HG03135 (cell line): ENCODE measurements around the gene PPP1R9A.

Source experiments
- ATAC-seq: cut with Tn5 transposase; IDR thresholded peaks from one replicate; pipeline ENCODE4 v1.9.1; 2021; ENCODE audit warnings: mild to moderate bottlenecking, moderate library complexity; ENCODE audit not compliant: unreplicated experiment

The PPP1R9A gene

GRCh38 chr7:95026421-95027072 lies 119.2 kb downstream of the PPP1R9A start:
- ATAC-seq, result no peak

GRCh38 chr7:95027234-95027872 lies 120.0 kb downstream of the PPP1R9A start:
- no peak for ATAC-seq

GRCh38 chr7:95028683-95029082 lies 121.3 kb downstream of the PPP1R9A start:
- ATAC-seq, result no peak

- ATAC-seq, result no peak
Observed at GRCh38 chr7:95035295-95035694, 127.9 kb downstream of the PPP1R9A start.

GRCh38 chr7:95041031-95041430 lies 133.6 kb downstream of the PPP1R9A start:
- ATAC-seq, result no peak

GRCh38 chr7:95045236-95045923 lies 138.0 kb downstream of the PPP1R9A start:
- no peak for ATAC-seq

GRCh38 chr7:95046494-95047240 lies 139.3 kb downstream of the PPP1R9A start:
- ATAC-seq, result no peak

- ATAC-seq, result no peak
Observed at GRCh38 chr7:95047291-95047690, 139.9 kb downstream of the PPP1R9A start.

GRCh38 chr7:95052566-95053094 lies 145.2 kb downstream of the PPP1R9A start:
- ATAC-seq, result no peak

- ATAC-seq, result no peak
Observed at GRCh38 chr7:95054386-95054785, 147.0 kb downstream of the PPP1R9A start.

- no peak for ATAC-seq
Observed at GRCh38 chr7:95055295-95055694, 147.9 kb downstream of the PPP1R9A start.

GRCh38 chr7:95056107-95056739 lies 148.8 kb downstream of the PPP1R9A start:
- ATAC-seq, result no peak

- ATAC-seq, result no peak
Observed at GRCh38 chr7:95056901-95057300, 149.5 kb downstream of the PPP1R9A start.

GRCh38 chr7:95059842-95060313 lies 152.5 kb downstream of the PPP1R9A start:
- no peak for ATAC-seq

- ATAC-seq, result no peak
Observed at GRCh38 chr7:95062901-95063300, 155.5 kb downstream of the PPP1R9A start.

GRCh38 chr7:95066737-95067530 lies 159.5 kb downstream of the PPP1R9A start:
- ATAC-seq, result no peak

GRCh38 chr7:95088536-95089215 lies 181.3 kb downstream of the PPP1R9A start:
- no peak for ATAC-seq

GRCh38 chr7:95089414-95090315 lies 182.3 kb downstream of the PPP1R9A start:
- ATAC-seq, result no peak
